CD8-positive, alpha-beta memory T cell (primary cell): ENCODE data around the gene ITSN1. TPM values are rescaled to one million over a fixed set of nuclear protein-coding genes. Genes with fewer than 3 reads are reported as not detected.

Experiments used
- CTCF ChIA-PET: fragments of 350-600 bp; sonication (Branson Sonifier 250); formaldehyde crosslinking; loops from one replicate; lab custom pipeline; 2021; ENCODE audit warnings: antibody characterized with exemption; lab: Charles Lee
- POLR2A ChIA-PET: fragments of 350-600 bp; sonication (Branson Sonifier 250); formaldehyde crosslinking; loops from one replicate; lab custom pipeline; 2021; ENCODE audit warnings: antibody characterized with exemption; lab: Charles Lee
- DNase-seq, 5 donors: peaks; one replicate each; pipeline versions ENCODE4 v3.0.0 to v3.0.0-alpha.2; 2020 to 2022; ENCODE audit warnings: mixed read lengths in 1 of 5
- H3K27ac ChIP-seq: one replicate; pipeline ENCODE4 v1.7.0; 2013; ENCODE audit warnings: low read depth, mild to moderate bottlenecking, low read length, moderate library complexity
- H3K27me3 ChIP-seq: 2 replicates; pipeline ENCODE4 v1.7.0; 2013; ENCODE audit warnings: low read length, mild to moderate bottlenecking; ENCODE audit not compliant: insufficient read depth, poor library complexity, severe bottlenecking
- H3K36me3 ChIP-seq: 2 replicates; pipeline ENCODE4 v1.7.0; 2013; ENCODE audit warnings: mild to moderate bottlenecking, low read length, moderate library complexity; ENCODE audit not compliant: insufficient read depth
- H3K4me1 ChIP-seq: 2 replicates; pipeline ENCODE4 v1.7.0; 2013; ENCODE audit warnings: mild to moderate bottlenecking, low read length, moderate library complexity; ENCODE audit not compliant: insufficient read depth
- H3K4me3 ChIP-seq: 2 replicates; pipeline ENCODE4 v1.7.0; 2013; ENCODE audit warnings: mild to moderate bottlenecking, low read length
- H3K9me3 ChIP-seq: 2 replicates; pipeline ENCODE4 v1.7.0; 2013; ENCODE audit warnings: mild to moderate bottlenecking, low read length
- H3K27ac Mint-ChIP-seq, 8 donors: one replicate each; pipeline ENCODE4 v1.8.0; 2020 to 2021; ENCODE audit warnings: mixed read lengths in 8 of 8, mild to moderate bottlenecking in 6 of 8, inconsistent platforms in 3 of 8, moderate library complexity in 3 of 8
- H3K27me3 Mint-ChIP-seq, 2 donors: one replicate each; pipeline ENCODE4 v1.8.0; 2020 to 2021; ENCODE audit warnings: mixed read lengths in 2 of 2, mild to moderate bottlenecking in 1 of 2, moderate library complexity in 1 of 2
- H3K36me3 Mint-ChIP-seq, 3 donors: one replicate each; pipeline ENCODE4 v1.8.0; 2020 to 2021; ENCODE audit warnings: mixed read lengths in 3 of 3, inconsistent platforms in 1 of 3, mild to moderate bottlenecking in 1 of 3
- H3K4me1 Mint-ChIP-seq, 3 donors: one replicate each; pipeline ENCODE4 v1.8.0; 2020 to 2021; ENCODE audit warnings: mixed read lengths in 3 of 3, inconsistent platforms in 1 of 3, mild to moderate bottlenecking in 1 of 3
- H3K4me3 Mint-ChIP-seq, 7 donors: one replicate each; pipeline ENCODE4 v1.8.0; 2020 to 2021; ENCODE audit warnings: mixed read lengths in 7 of 7, mild to moderate bottlenecking in 6 of 7, moderate library complexity in 4 of 7, inconsistent platforms in 2 of 7
- H3K9me3 Mint-ChIP-seq, 5 donors: one replicate each; pipeline ENCODE4 v1.8.0; 2020 to 2022; ENCODE audit warnings: mixed read lengths in 5 of 5, mild to moderate bottlenecking in 3 of 5, moderate library complexity in 2 of 5, inconsistent platforms in 1 of 5
- polyA plus RNA-seq: library from polyadenylated mRNA; unstranded; fragments of 300-500 nt; fragmentation: Illumina TruSeq; gene quantifications from one replicate; pipeline ENCODE4 v1.2.3, GENCODE V29; 2021
- total RNA-seq, 2 experiments: library from RNA; stranded (reverse); gene quantifications; one replicate each; pipeline ENCODE4 v1.2.3, GENCODE V29; 2021

Gene ITSN1
- total and polyA plus RNA-seq, 3 experiments from 2014 or later = 2.7 to 5.5 (median 4.9) TPM

DNA sequence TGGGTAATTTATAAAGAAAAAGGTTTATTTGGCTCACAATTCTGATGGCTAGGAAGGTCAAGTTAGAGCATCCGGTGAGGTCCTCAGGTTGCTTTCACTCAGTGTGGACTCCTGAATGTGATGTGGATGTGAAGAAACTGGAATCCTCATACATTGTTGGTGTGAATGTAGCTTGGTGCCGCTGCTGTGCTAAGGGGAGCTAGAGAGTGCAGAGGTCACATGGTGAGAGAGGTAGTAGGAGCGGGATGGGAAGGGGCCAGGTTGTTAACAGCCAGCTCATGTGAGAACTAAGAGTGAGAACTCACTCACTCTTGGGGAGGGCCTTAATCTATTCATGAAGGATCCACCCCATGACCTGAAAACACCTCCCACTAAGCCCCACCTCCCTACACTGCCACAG lies 21.8 kb downstream of the ITSN1 start:
- Mint-ChIP-seq H3K4me1 (no peaks in the 10 kb centered on the region), H3K4me3 (no peak overlapping the region), H3K27me3 (peaks cover 1 to 11% of the 10 kb centered on the region in 2 donors), H3K9me3 (no peaks in the 10 kb centered on the region), H3K36me3 (peaks cover 0 to 8% (median 0%) of the 10 kb centered on the region in 3 donors), H3K27ac (no peak overlapping the region)
- DNase-seq = no peak
- Histone ChIP-seq H3K4me3 (no peak overlapping the region), H3K27me3 (no peaks in the 10 kb centered on the region), H3K9me3 (no peaks in the 10 kb centered on the region), H3K36me3 (no peaks in the 10 kb centered on the region), H3K27ac (no peak overlapping the region), H3K4me1 (no peaks in the 10 kb centered on the region)
- POLR2A ChIA-PET = no interaction called here
- CTCF ChIA-PET = interaction anchor here (1.0 kb wide), 1 partner anchor 13 kb away, joined by 3 read pairs; no protein-coding TSS in a partner anchor

DNA sequence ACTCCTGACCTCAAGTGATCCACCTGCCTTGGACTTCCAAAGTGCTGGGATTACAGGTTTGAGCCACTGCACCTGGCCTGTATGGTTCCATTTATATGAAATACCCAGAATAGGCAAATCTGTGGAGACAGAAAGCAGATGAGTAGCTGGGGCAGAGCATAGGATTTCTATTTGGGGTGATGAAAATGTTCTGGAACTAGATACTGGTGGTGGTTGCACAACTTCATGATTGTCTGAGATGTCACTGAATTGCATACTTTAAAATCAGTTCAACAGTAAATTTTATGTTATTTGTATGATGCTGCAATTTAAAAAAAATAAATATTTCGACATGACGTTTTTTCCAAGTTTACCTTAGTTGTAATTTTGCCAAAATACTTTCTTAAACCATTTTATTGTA lies 23.9 kb downstream of the ITSN1 start:
- Histone ChIP-seq H3K36me3 (no peaks in the 10 kb centered on the region), H3K27ac (no peak overlapping the region), H3K9me3 (no peaks in the 10 kb centered on the region), H3K4me1 (no peaks in the 10 kb centered on the region), H3K27me3 (no peaks in the 10 kb centered on the region), H3K4me3 (no peak overlapping the region)
- no peak overlapping the region for H3K4me3 Mint-ChIP-seq
- H3K36me3 Mint-ChIP-seq = peaks cover 0 to 6% (median 0%) of the 10 kb centered on the region in 3 donors
- ChIA-PET CTCF (no interaction called here), POLR2A (no interaction called here)
- H3K27ac Mint-ChIP-seq = no peak overlapping the region
- no peaks in the 10 kb centered on the region for H3K9me3 Mint-ChIP-seq
- peaks cover 1 to 11% of the 10 kb centered on the region in 2 donors for H3K27me3 Mint-ChIP-seq
- no peaks in the 10 kb centered on the region for H3K4me1 Mint-ChIP-seq
- no peak for DNase-seq

DNA sequence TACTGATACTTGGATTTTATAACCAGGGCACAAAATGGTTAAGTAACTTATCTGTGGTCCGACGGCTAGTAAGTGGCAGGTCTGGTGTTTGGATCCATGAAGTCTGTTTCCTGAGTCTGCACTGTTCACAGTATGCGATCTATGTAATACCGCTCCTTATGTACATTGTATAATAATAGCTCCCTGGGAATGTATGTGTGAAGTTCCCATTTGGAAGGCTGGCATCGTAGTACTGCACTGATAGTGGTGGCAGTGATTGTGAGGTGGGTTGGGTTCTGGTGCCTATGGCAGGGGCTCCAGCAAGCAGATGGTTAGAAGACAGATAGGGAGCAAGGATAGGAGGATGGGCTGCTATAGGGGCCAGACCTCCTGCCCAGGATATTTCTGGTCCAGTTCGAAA lies 25.3 kb downstream of the ITSN1 start:
- Mint-ChIP-seq H3K4me3 (no peak overlapping the region), H3K36me3 (no peaks in the 10 kb centered on the region), H3K27me3 (peaks cover 1 to 7% of the 10 kb centered on the region in 2 donors), H3K9me3 (no peaks in the 10 kb centered on the region), H3K4me1 (no peaks in the 10 kb centered on the region), H3K27ac (peak overlapping the region in 1 of 8 donors; percentile 51)
- ChIA-PET POLR2A (no interaction called here), CTCF (no interaction called here)
- no peaks in the 10 kb centered on the region for H3K36me3 ChIP-seq
- no peak overlapping the region for H3K4me3 ChIP-seq
- no peaks in the 10 kb centered on the region for H3K27me3 ChIP-seq
- H3K4me1 ChIP-seq = no peaks in the 10 kb centered on the region
- H3K27ac ChIP-seq = no peak overlapping the region
- no peaks in the 10 kb centered on the region for H3K9me3 ChIP-seq
- DNase-seq = no peak

DNA sequence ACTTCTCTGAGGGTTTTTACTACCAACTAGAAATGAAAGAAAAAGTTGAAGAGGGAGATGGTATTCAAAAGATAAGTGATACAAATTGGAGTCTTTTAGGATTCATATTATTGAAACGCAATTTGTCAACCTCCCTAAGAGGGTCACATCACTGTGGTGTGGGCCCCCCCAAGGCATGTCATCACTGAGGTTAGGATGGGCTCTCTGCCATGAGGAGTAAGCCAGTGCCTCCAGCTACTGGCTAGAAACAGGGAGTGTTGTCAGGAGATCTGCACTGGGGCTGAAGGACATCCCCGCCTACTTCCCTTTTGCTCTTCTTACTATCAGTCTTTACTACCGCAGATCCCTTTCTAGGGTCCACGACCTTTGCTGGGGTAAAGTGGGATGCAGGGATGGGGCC lies 25.9 kb downstream of the ITSN1 start:
- Mint-ChIP-seq H3K4me3 (no peak overlapping the region), H3K27ac (no peak overlapping the region), H3K27me3 (peaks cover 1 to 7% of the 10 kb centered on the region in 2 donors), H3K4me1 (no peaks in the 10 kb centered on the region), H3K9me3 (no peaks in the 10 kb centered on the region), H3K36me3 (no peaks in the 10 kb centered on the region)
- H3K9me3 ChIP-seq = no peaks in the 10 kb centered on the region
- no peaks in the 10 kb centered on the region for H3K4me1 ChIP-seq
- ChIA-PET CTCF (no interaction called here), POLR2A (no interaction called here)
- DNase-seq = no peak
- no peak overlapping the region for H3K4me3 ChIP-seq
- no peaks in the 10 kb centered on the region for H3K36me3 ChIP-seq
- H3K27ac ChIP-seq = no peak overlapping the region
- H3K27me3 ChIP-seq = no peaks in the 10 kb centered on the region

DNA sequence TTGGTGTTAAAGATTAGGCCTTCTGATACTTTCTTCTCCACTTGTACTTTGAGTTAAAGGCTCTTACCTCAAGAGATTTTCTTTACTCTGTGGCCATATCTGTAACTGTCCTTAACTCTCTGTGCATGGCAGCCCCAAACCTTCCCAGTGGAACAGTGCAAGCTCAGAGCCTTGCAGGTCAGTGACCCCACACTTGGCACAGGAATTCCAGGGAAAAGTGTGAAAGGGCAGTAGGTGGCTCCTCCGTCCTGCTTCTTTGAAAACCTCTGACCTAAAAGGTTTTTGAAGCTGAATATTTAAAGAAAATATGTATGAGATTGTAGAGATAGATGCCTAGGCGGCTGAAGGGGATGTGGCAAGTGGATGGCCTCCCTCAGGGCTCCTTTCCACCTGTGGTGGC lies 26.3 kb downstream of the ITSN1 start:
- no peaks in the 10 kb centered on the region for H3K4me1 Mint-ChIP-seq
- H3K4me3 Mint-ChIP-seq = no peak overlapping the region
- DNase-seq = no peak
- Histone ChIP-seq H3K9me3 (no peaks in the 10 kb centered on the region), H3K27me3 (no peaks in the 10 kb centered on the region), H3K4me1 (no peaks in the 10 kb centered on the region), H3K36me3 (no peaks in the 10 kb centered on the region), H3K27ac (no peak overlapping the region), H3K4me3 (no peak overlapping the region)
- CTCF ChIA-PET = no interaction called here
- H3K9me3 Mint-ChIP-seq = no peaks in the 10 kb centered on the region
- peaks cover 1 to 7% of the 10 kb centered on the region in 2 donors for H3K27me3 Mint-ChIP-seq
- H3K27ac Mint-ChIP-seq = no peak overlapping the region
- POLR2A ChIA-PET = no interaction called here
- no peaks in the 10 kb centered on the region for H3K36me3 Mint-ChIP-seq

DNA sequence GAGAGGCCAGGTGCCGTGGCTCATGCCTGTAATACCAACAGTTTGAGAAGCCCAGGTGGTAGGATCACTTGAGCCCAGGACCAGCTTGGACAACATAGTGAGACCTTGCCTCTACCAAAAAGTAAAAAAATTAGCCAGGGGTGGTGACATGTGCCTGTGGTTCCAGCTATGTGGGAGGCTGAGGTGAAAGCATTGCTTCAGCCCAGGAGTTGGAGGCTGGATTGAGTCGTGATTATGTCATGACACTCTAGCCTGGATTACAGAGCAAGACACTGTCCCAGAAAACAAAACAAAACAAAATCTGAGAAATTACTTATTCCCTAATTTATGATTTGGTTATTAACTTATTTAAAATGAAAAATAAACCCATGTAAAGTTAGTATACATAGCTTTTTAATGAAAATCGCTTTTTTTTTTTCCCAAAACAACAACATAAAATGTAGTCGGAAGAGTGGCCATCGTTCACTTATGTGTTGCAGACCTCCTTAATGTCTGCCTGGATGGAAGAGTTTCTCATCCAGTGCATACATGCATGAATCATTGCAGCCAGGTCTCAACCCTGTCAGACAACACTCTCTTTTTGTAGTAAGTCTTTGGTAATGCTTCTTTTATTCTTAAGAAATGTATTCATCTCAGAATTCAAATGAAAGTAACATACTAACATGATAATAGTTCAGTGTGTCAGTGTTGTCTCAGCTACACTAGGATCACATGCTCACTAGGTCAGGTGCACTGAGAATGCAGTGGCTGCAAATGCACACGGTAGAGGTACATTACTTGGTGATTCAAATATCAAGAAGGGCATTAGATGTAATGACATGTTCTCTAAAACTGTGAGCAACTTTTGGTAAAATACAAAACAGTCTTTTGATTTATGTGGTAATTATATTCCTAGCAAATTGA lies 28.0 kb downstream of the ITSN1 start:
- no peak overlapping the region for H3K4me3 ChIP-seq
- no peaks in the 10 kb centered on the region for H3K36me3 ChIP-seq
- no peak overlapping the region for H3K27ac ChIP-seq
- H3K36me3 Mint-ChIP-seq = no peaks in the 10 kb centered on the region
- no peak for DNase-seq
- H3K4me1 Mint-ChIP-seq = no peaks in the 10 kb centered on the region
- ChIA-PET CTCF (no interaction called here), POLR2A (no interaction called here)
- no peaks in the 10 kb centered on the region for H3K27me3 ChIP-seq
- H3K4me1 ChIP-seq = no peaks in the 10 kb centered on the region
- no peaks in the 10 kb centered on the region for H3K9me3 Mint-ChIP-seq
- H3K9me3 ChIP-seq = no peaks in the 10 kb centered on the region
- H3K27ac Mint-ChIP-seq = no peak overlapping the region
- peaks cover 1 to 7% of the 10 kb centered on the region in 2 donors for H3K27me3 Mint-ChIP-seq
- no peak overlapping the region for H3K4me3 Mint-ChIP-seq

DNA sequence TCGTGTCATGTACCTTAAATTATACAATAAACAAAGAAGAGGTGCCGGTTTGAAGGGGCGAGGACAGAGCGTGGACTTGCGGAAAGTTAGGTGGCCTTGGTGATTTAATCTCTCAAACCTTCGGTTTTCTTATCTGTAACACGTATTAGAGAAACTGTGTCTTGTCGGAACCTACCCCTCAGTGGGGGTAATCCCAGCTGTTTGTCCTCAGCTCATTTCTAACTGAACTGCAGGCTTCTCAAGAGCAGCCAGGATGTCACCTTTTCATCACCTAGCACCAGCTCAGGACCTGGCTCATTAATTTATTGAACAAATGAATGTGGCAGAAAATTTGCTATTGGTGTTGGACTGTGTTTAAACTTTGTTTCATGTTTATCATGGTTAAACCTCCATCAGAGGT lies 31.2 kb downstream of the ITSN1 start:
- H3K36me3 Mint-ChIP-seq = no peaks in the 10 kb centered on the region
- H3K27ac Mint-ChIP-seq = no peak overlapping the region
- POLR2A ChIA-PET = no interaction called here
- Histone ChIP-seq H3K4me3 (no peak overlapping the region), H3K27ac (no peak overlapping the region), H3K4me1 (no peaks in the 10 kb centered on the region), H3K9me3 (no peaks in the 10 kb centered on the region), H3K36me3 (no peaks in the 10 kb centered on the region), H3K27me3 (no peaks in the 10 kb centered on the region)
- no peak overlapping the region for H3K4me3 Mint-ChIP-seq
- peaks cover 0 to 11% of the 10 kb centered on the region in 2 donors for H3K27me3 Mint-ChIP-seq
- no peak for DNase-seq
- CTCF ChIA-PET = no interaction called here
- no peaks in the 10 kb centered on the region for H3K4me1 Mint-ChIP-seq
- no peaks in the 10 kb centered on the region for H3K9me3 Mint-ChIP-seq

DNA sequence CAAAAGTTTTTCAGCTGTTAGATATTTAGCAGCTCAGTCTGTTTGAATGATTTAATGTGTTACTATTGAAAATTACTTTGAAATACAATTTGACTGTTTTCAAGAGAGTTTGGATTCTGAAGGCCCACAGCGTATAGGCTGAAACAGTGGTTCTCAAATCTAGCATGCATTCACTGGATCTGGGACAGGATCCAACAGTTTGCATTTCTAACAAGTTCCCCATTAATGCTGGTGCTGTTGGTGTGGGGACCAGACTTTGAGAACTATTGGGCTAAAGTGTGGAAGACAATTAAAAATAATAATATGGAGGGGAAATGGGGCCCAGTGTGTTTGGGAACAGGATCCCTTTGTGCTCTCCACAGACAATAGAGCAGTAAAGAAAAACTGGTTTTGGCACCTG lies 31.9 kb downstream of the ITSN1 start:
- no peaks in the 10 kb centered on the region for H3K4me1 Mint-ChIP-seq
- no peak overlapping the region for H3K4me3 Mint-ChIP-seq
- H3K4me1 ChIP-seq = no peaks in the 10 kb centered on the region
- no peaks in the 10 kb centered on the region for H3K36me3 ChIP-seq
- no peaks in the 10 kb centered on the region for H3K9me3 ChIP-seq
- no peak overlapping the region for H3K27ac ChIP-seq
- no peaks in the 10 kb centered on the region for H3K27me3 ChIP-seq
- peaks cover 0 to 11% of the 10 kb centered on the region in 2 donors for H3K27me3 Mint-ChIP-seq
- H3K36me3 Mint-ChIP-seq = no peaks in the 10 kb centered on the region
- no peak overlapping the region for H3K4me3 ChIP-seq
- CTCF ChIA-PET = no interaction called here
- POLR2A ChIA-PET = no interaction called here
- H3K27ac Mint-ChIP-seq = no peak overlapping the region
- DNase-seq = no peak
- H3K9me3 Mint-ChIP-seq = no peaks in the 10 kb centered on the region
